C1 segment of cervical spinal cord (tissue), 14 donors: Measurements from ENCODE around the gene SMARCA2.

Experiments
- DNase-seq, 14 donors: peaks; one replicate each; lab custom pipeline; 2025; lab: John Stamatoyannopoulos, UW

The SMARCA2 gene

DNA sequence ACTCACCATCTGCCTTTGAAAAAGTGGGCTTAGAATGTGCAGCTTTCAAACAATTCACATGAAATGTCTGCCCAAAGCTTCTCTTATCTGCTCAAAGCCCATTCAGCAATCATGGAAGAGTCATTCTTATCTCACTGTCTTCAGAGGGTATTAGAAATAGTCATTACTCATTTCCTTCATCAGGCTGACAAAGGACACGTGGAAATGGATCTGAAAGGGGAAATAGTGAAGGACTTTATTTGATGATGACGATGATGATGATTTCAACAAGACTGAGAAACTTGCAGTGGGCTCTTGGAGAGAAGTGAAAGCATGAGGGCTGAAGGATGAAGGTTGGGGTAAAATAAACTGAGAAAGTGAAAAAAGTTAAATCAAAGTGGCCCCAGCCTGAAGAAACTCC is 194.3 kb downstream of the SMARCA2 start:
- no peak for DNase-seq

GRCh38 chr9:2210201-2210600 is 195.1 kb downstream of the SMARCA2 start:
- no peak for DNase-seq

GRCh38 chr9:2213830-2214468 is 198.8 kb downstream of the SMARCA2 start:
- DNase-seq, result no peak

DNA sequence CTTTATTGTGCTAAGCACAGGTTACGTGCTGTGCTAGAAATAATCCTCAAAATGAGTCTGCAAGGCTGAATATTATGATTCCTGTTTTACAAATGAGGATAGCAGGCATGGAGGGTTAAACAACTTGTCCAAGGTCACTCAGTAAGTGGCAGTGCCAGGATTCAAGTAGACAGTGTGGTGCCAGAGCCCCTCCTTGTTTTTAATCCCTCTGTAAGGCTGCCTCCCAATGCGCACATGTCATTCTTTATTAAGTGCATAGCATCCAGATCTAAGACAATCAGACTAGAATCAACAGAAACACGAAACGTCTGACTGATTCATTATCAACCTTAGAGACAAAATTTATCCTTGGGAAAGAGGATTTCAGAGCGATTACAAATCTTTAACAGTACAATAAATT is 199.6 kb downstream of the SMARCA2 start:
- no peak for DNase-seq

GRCh38 chr9:2215921-2216441 is 200.8 kb downstream of the SMARCA2 start:
- no peak for DNase-seq

- DNase-seq, result no peak
Measured at GRCh38 chr9:2216591-2216990, 201.4 kb downstream of the SMARCA2 start.

DNA sequence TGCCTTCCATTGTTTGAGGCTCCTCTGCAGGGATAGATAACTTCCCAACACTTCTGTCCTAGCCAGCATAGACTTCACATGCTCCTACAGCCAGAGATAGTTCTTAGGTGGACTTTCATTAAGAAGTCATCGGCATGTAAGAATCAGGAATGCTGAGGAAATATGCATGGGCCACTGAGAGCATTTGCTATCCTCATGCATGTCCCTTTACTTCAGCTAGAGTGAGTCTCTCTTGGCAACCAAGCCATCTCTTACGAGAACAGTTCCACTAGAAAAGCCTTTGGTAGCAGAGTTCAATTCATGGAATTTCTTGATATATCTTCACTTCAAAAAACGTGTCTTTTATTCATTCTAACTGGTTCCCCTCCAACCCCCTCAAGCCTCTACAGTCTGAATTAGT is 202.4 kb downstream of the SMARCA2 start:
- DNase-seq, result no peak

GRCh38 chr9:2220036-2220435 is 204.9 kb downstream of the SMARCA2 start:
- DNase-seq, result no peak

DNA sequence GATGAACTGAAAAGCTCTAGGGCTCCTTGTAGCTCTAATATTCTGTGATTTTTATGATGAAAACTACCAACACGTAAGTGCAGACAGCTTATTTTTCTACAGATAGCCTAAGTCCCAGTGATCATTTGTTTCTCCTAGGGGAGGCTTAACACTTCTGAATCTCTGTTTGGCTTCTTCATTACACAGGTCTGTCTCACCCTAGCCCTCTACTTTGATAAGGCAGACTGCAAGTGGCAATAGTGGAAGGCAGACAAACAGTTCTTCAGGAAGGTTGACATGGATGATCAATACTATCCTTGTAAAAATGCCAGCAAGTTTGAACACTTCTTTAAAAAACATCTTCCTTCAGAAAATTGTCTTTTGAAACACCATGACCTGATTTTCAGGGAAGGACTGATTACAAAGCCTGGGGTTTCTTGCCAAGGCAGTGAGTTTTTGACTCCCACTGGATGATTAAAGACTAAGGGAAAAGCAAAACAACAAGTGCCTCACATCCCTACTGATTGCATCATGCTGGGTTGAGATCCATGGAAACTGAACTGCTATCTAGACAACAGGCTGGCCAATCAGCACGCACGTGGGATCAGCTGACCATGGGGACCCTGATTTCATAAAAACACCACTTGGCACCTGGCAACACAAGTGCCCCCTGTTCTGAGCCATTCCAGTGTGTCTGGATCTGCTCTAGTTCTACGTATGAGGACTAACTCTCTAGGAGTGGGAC is 212.2 kb downstream of the SMARCA2 start:
- peak in 1 of 14 donors; percentile 4 for DNase-seq

- peak in 6 of 14 donors; percentile 5 to 47 (median 11) for DNase-seq
Measured at GRCh38 chr9:2228132-2228531, 213.0 kb downstream of the SMARCA2 start.

GRCh38 chr9:2228641-2229040 is 213.5 kb downstream of the SMARCA2 start:
- DNase-seq, result no peak

DNA sequence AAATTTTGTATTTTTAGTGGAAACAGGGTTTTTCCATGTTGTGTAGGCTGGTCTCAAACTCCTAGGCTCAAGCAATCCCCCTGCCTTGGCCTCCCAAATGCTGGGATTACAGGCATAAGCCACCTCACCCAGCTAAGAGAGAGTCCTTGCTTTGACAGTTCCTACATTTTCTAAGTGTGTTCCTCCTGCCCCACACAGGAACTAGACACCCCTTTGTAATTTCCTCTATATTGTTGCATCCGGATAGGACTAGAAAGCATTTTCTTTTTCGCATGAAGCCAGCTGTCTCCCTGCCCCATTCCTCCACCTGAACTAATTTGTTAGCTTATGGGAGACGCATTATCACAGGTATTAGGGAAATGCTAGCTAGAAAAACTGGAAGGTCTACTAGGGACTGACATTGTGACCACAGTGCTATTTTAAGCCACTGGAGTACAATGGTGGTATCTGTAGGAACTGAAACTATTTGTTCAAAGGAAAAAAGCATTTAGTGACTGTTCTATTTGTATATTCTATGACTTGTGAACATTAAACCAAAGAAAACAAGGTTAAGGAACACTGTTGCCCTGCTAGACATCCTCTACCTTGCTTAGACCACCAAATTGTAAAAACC is 214.1 kb downstream of the SMARCA2 start:
- peak in 1 of 14 donors; percentile 3 for DNase-seq

GRCh38 chr9:2230362-2230761 is 215.2 kb downstream of the SMARCA2 start:
- no peak for DNase-seq

DNA sequence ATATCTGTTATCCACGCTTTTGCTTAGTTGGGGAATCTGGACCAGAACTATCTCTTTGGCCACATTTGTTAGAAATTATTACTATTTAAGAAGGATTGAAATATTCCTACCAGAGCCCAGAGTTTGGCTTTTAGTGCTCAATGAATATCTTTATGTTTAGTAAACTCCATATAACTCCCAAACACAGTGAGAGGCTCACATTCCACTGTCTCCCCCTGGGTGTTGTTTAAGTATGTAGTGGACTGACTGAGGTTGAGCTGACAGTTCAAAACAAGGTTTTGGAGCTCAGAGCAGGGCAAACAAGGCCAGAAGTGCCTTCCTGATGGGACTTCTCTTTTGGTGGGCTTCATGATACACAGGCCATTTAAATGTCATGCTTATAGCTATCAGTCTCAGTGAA is 216.0 kb downstream of the SMARCA2 start:
- DNase-seq, result no peak

- no peak for DNase-seq
Measured at GRCh38 chr9:2231829-2232228, 216.7 kb downstream of the SMARCA2 start.

DNA sequence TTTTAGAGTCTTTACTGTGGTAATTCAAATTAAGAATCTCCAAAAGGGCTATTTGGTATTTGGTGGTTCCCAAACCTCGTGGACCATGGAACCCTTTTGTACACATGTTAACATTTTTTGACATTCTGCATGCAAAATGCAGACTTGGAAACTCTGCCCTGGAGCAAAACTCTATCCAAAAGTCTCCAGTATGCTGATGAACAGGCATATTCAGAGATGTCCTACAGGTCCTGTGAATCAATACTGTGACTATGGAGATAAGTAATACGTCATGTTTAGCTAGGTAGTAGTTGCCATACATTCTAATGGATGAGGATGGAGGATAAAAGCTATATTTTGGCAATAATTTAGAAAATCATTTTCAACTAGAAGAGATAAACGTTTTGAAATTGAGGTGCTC is 218.1 kb downstream of the SMARCA2 start:
- DNase-seq, result no peak

DNA sequence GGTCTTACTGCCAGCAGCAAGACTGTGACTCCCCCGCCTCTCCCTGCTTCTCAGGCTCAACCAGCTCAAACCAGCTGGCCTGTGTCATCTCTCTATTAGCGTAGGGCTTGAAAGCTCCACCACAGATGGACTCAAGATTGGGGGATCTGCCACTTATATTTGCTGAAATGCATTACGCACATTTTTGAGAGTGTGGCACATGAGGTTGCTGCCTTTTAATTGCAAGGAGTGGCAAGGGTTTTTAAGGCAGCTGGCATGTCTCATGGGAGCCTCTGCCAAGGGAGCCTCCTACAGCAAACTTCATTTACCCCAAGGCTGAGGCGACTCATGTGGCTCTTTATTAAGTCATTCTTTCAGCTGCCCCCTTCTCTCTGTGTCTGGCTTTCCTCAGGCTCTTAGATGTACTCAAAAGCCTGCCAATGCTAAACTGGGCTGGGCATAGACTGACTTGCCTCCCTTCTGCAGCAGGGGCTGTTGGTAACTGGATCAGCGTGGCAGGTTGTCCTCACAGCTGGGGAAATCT is 219.3 kb downstream of the SMARCA2 start:
- no peak for DNase-seq

DNA sequence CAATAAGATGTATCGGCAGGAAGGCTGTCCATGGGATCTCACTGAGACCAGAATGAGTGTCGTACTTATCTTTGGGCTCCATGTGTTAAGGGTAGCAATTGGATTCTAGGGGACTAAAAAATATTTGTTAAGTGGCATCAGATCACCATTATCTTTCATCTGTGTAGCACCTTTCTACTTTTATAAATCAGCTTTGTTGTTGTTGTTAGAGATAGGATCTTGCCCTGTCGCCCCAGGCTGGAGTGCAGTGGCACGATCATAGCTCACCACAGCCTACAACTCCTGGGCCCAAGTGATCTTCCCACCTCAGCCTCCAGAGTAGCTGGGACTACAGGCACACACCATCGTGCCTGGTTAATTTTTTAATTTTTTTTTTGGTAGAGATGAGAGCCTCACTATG is 220.5 kb downstream of the SMARCA2 start:
- no peak for DNase-seq

DNA sequence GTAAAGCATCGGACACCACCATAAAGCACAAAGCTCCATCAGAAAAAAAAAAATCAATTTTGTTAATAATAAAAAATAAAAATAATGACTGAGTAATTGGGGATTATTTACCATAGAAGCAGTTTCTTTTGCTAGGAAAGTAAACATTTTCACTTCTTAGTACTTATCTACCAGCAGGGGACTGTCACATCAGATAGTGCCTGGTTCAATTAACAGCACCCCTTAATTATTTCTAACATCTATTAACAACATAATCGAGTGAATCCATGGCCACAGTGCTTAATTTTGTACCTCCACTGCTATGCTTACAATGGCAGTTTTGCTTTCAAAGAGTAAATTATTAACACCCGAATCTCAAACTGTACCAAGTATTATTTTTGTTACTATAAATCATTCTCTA is 221.7 kb downstream of the SMARCA2 start:
- no peak for DNase-seq

DNA sequence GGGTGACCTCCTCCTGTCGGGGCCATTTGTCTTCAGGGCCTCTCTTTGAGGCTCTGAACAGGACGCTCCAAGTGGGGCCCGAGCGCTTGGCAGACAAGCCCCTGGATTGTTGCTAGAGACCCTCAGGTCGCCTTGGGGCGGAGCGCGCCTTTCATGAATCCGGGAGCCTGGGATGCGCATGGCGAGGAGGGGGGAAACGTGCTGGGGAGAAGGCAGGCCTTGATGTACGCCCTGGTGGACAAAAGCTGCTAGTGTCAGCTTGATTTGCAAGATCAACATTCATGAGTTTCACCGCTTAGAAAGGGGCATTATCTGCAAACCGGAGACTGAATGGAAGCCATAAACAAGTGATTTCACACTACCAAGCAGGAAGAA is 226.3 kb downstream of the SMARCA2 start:
- DNase-seq, result peak in 9 of 14 donors; percentile 46 to 92 (median 76)

DNA sequence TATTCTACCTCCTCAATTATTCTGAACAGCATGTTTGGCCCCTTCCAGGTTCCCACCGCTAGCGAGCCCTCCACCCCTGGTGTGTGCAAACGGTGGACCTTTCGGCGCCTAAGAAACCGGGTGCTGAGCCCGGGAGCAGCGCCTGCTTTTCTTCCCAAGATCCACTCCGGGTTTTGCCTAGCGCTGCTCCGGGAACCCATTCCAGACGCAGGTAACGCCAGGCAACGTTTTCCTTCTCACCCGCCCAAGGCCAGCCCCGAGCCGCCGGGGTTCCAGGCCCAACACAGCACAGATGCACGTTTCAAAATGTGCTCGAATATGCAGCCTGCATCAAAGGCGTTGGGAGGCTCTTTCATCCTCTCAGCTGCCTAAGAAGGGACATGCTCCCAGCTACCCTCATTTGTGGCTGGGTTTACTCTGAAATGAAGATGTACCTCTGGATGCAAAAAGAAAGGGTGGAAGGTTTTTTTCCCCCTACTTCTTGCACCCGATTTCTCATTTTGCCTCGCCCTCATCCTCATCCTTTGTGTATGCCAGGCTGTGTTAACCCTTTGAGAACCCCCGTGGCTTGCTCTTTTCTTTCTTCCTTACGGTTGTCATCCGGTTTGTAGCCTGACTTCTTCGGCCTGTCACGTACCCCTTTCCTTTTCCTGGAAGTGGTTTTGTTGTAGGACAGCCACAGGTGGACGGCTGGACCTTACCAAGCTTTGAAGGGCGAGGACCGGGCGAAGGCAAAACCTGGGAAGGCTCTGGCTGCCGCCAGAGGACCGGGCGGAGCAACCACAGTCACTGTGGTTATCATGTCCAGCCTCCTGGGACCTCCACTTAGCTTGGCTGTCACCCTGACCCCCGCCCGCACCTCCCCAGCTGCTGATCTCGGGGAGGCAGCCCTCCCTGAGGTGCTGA is 226.9 kb downstream of the SMARCA2 start:
- peak; percentile 46 to 92 (median 82) for DNase-seq
